Stimulated activated CD8-positive, alpha-beta memory T cell treated with anti-CD3 and anti-CD28 coated beads, Interleukin-2, amount 100 ng/mL, for 48 hours (primary cell): ENCODE measurements around the gene DAND5.

Source experiments
- DNase-seq, 2 donors: peaks; one replicate each; pipeline ENCODE4 v3.0.0-alpha.2; 2020; ENCODE audit warnings: low read depth in 2 of 2

DAND5 gene

DNA sequence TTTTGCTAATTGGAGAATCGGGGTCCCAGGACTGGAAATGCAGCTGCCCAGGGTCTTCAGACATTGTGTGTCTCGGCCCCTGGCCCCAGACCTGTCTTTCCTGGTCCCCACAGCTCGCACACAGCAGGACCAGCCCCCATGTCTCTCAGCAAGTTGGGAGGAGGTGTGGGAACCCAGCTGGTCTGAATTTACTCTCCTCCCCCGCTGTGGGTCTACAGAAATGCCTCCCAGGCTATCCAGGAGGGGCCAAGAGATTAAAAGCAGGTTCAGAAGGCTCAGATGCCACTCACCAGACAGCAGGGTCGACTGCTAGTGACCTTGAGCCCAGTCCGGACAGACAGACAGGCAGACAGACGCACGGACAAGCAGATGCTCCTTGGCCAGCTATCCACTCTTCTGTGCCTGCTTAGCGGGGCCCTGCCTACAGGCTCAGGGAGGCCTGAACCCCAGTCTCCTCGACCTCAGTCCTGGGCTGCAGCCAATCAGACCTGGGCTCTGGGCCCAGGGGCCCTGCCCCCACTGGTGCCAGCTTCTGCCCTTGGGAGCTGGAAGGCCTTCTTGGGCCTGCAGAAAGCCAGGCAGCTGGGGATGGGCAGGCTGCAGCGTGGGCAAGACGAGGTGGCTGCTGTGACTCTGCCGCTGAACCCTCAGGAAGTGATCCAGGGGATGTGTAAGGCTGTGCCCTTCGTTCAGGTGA lies at the start of gene DAND5:
Gene DAND5 (plus strand): TSS at position 285 of the 697 bp plus-strand sequence. CDS start 85 bp downstream, at position 370.
- no peak for DNase-seq

DNA sequence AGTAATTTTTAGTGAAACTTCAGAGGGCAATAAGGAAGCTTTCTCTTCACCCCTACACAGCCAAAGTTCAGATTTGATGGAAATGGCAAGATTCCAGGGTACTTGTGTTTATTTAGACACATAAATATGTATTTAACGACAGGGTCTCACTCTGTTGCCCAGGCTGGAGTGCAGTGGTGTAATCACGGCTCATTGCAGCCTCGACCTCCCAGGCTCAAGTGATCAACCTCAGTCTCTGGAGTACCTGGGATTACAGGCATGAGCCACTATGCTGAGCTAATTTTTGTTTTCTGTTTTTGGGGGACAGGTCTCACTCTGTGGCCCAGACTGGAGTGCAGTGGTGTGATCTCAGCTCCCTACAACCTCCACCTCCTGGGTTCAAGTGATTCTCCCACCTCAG lies 48.3 kb upstream of the DAND5 start:
- DNase-seq = no peak

- DNase-seq = no peak
Observed at GRCh38 chr19:12922959-12923358, 46.4 kb upstream of the DAND5 start.

- DNase-seq = no peak
Observed at GRCh38 chr19:12924621-12925310, 44.6 kb upstream of the DAND5 start.

DNA sequence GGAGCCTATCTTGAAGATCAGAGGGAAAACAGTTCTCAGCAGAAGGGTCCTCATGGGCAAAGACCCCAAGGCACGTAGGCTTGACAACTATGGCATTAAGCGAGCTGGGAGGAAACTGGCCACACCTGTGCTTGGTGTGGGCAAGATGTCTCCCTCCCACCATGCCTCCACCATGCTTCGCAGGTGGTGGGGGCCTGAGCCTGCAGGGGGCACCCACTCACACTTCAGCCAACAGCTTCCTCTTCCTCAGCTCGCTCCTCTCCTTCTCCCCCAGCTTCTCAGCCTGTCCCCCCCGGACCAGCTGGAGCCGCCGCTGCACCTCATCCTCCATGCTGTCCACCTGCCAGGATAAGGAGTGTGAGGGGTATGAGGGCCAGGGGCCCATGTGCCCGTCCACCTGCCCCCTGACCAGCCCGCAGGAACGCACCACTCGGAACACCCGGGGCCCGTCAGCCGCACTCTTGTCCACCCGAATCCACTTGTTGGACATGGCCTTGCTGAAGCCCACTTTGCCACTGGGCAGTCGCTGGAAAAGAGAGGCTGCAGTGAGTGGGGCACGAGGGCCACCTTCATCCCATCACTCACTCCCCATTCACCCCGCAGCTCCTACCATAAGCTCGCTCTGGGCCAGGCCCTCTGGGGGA lies 39.3 kb upstream of the DAND5 start:
- no peak for DNase-seq

DNA sequence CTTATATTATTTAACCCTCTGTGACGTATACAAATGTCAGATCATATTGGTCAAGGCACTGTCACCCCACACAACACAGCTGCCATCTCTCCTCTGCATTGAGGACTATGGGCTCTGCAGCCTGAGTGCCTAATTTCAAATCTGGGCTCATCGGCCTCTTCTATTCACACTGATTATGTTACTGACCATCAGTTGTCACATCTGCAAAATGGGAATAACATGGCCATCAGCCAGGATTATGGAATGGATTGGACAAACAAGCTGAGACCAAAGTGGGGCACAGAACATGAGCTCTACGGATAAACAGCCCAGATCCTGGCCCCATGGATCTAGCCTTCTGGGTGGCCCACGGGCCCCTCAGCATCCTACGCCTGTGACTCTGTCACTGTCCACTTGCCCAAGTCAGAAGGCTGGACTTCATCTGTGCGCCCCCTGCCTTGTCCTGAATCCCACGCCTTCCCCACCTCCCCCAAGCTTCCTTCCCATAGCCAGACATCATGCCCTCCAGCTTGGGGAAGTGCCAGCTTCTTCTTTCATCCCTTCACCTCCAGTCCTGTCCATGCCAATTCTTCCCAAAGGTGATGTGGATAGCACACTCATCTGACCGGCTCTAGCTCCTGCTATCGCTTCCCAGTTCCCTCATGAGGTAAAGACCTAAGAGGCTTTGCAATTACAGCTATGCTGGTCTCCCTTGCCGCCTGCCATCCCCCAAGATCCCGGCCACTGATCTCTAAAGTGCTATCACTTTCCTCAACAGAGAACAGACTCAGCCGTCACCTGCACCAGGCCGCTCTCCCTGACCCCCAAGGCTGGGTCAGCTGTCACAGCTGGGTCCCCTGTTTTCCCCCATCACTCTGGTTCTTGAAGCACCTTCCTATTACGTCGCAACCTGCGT lies 36.7 kb upstream of the DAND5 start:
- DNase-seq = no peak

DNA sequence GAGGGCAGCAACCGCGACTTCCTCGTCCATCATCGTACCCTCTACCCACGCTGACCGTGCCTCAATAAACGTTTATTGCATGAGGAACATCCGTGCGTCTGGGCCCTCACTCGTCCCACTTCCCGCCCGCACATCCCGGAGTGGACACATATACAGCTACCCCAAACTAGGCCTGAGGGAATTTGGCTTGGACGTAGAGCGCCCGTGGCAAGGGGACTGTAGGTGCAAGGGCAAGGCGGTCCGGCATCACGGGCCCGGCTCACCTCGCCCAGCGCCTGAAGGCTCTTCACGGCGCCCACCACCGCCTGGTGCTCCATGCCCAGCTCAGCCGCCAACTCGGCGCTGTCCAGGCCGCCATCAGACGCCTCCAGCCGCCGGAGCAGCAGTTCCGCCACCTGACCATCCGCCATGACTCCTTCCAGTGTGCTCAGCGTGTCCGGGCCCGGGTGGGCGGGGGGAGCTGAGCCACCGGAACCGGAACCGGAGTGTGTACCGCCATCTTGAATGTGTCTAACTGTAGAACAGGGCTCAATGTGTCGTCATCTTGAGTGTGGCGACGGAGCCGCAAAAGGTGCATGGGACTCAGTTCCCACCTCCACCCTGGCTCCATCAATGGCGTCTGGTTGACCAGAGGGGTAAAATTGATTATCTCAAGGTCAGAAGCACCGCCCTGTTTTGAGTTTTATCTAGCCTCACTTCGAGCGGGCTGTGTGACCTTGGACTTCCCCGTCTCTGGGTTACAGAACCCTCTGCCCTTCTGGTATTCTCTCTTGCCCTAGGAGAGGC lies 35.9 kb upstream of the DAND5 start, which contains the start of gene FARSA:
Gene FARSA (minus strand): TSS at position 425 of the 786 bp plus-strand sequence. CDS start 15 bp downstream, at position 410.
- peak; percentile 82 to 86 for DNase-seq

GRCh38 chr19:12935071-12935470 lies 34.3 kb upstream of the DAND5 start:
- DNase-seq = no peak

- DNase-seq = no peak
Observed at GRCh38 chr19:12936582-12936981, 32.8 kb upstream of the DAND5 start.

GRCh38 chr19:12937093-12937926 lies 32.1 kb upstream of the DAND5 start:
- no peak for DNase-seq

DNA sequence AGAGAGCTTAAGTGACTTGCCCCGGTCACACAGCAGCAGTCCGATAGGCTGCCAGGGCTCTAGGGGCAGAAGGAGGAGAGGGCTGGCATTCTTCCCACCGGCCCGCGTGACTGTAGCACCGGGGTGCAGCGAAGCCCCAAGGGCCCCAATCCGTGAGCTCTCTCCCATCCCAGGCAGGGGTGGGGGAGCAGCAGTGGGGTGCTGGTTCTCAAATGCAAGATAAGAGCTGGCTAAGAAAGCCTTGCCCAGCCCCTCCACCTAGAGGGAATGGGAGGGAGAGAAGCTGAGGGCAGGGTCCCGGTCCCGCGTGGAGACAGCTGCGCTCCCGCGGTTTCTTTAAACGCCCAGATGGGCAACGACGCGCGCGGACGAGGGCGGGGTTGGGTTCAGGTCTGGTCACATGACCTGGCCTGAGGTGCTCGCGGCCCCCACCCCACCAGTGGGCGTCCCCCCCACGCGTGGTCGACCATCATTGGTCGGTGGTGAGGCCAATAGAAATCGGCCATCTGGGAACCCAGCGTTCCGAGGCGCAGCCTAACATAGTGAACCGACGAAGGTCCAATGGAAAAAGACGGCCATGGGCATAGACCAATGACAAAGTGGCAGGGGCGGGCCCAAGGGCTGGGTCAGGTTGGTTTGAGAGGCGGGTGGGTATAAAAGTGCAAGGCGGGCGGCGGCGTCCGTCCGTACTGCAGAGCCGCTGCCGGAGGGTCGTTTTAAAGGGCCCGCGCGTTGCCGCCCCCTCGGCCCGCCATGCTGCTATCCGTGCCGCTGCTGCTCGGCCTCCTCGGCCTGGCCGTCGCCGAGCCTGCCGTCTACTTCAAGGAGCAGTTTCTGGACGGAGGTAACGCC lies 31.2 kb upstream of the DAND5 start, which contains the start of gene CALR:
Gene CALR (plus strand): TSS at position 683 of the 852 bp plus-strand sequence. CDS start 71 bp downstream, at position 754.
- peak; percentile 98 to 100 for DNase-seq

- DNase-seq = no peak
Observed at GRCh38 chr19:12938779-12939601, 30.4 kb upstream of the DAND5 start.

DNA sequence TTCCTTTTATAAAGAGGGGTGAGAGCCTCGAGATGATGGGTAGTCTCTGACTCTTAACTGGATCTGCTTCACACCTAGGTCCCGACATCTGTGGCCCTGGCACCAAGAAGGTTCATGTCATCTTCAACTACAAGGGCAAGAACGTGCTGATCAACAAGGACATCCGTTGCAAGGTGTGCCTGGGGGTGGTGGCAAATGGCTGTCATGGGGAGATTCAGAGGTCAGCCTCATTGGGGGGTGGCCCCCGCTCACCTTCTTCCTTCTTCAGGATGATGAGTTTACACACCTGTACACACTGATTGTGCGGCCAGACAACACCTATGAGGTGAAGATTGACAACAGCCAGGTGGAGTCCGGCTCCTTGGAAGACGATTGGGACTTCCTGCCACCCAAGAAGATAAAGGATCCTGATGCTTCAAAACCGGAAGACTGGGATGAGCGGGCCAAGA lies 29.4 kb upstream of the DAND5 start:
- no peak for DNase-seq

- DNase-seq = no peak
Observed at GRCh38 chr19:12940897-12941296, 28.5 kb upstream of the DAND5 start.

DNA sequence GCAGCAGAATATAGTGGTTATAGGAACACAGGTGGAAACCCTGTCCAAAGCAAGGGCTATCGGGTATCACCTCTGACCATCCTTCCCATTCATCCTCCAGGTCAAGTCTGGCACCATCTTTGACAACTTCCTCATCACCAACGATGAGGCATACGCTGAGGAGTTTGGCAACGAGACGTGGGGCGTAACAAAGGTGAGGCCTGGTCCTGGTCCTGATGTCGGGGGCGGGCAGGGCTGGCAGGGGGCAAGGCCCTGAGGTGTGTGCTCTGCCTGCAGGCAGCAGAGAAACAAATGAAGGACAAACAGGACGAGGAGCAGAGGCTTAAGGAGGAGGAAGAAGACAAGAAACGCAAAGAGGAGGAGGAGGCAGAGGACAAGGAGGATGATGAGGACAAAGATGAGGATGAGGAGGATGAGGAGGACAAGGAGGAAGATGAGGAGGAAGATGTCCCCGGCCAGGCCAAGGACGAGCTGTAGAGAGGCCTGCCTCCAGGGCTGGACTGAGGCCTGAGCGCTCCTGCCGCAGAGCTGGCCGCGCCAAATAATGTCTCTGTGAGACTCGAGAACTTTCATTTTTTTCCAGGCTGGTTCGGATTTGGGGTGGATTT lies 25.8 kb upstream of the DAND5 start:
- DNase-seq = no peak

GRCh38 chr19:12944104-12944674 lies 25.2 kb upstream of the DAND5 start:
- DNase-seq = no peak

DNA sequence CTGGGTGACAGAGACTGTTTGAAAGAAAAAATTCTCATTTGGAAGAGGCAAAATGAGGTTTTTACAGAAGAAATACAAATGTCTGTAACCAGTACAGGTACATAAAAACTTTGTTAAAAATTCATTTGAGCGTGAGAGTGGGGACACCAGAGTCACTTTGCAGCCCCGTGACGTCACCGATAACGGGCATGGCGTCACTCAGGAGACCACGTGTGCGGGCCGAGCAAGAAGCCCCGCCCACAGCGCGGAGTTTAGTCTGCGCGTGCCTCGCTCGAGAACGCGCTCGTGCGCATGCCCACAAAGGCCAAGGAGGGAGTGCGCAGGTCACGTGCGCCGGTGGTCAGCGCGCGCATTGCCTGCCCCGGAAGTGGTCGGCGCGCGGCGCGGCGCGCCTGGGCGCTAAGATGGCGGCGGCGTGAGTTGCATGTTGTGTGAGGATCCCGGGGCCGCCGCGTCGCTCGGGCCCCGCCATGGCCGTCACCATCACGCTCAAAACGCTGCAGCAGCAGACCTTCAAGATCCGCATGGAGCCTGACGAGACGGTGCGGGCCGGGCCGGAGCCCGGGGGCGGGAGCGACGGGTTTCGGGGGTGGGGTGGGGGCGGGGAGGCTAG lies 23.8 kb upstream of the DAND5 start, which contains the start of gene RAD23A:
Gene RAD23A (plus strand): TSS at position 384 of the 613 bp plus-strand sequence. CDS start 87 bp downstream, at position 471.
- DNase-seq = peak; percentile 99
